ENCODE data around the gene CCDC15.
"Not testable (repeated sequence)": the region's sequence is repeated elsewhere in the genome, so short reads cannot be mapped to it uniquely, and the experiment has no call there.

Gene CCDC15

GRCh38 chr11:125001849-125002248 lies 47.8 kb downstream of the CCDC15 start:
- no peak for DNase-seq (ENCODE audit: extremely low read depth, low read depth)
- no peak for TF ChIP-seq CTCF (IDR thresholded peaks at IDR 0.05; ENCODE audit: low read depth, low read length)

GRCh38 chr11:125005491-125005890 lies 51.5 kb downstream of the CCDC15 start:
- no peak for DNase-seq (ENCODE audit: extremely low read depth, low read depth)
- no peak for TF ChIP-seq CTCF (IDR thresholded peaks at IDR 0.05; ENCODE audit: low read depth, low read length)

GRCh38 chr11:125016413-125016812 lies 62.4 kb downstream of the CCDC15 start:
- TF ChIP-seq CTCF (IDR thresholded peaks at IDR 0.05; ENCODE audit: low read depth, low read length), result no peak
- no peak for DNase-seq (ENCODE audit: extremely low read depth, low read depth)

GRCh38 chr11:125020342-125020741 lies 66.3 kb downstream of the CCDC15 start:
- DNase-seq (ENCODE audit: extremely low read depth, low read depth), result no peak
- no peak for TF ChIP-seq CTCF (IDR thresholded peaks at IDR 0.05; ENCODE audit: low read depth, low read length)

GRCh38 chr11:125022551-125022950 lies 68.5 kb downstream of the CCDC15 start:
- TF ChIP-seq CTCF (IDR thresholded peaks at IDR 0.05; ENCODE audit: low read depth, low read length), result no peak

GRCh38 chr11:125025968-125026367 lies 72.0 kb downstream of the CCDC15 start:
- DNase-seq (ENCODE audit: extremely low read depth, low read depth), result no peak
- no peak for TF ChIP-seq CTCF (IDR thresholded peaks at IDR 0.05; ENCODE audit: low read depth, low read length)

More at GRCh38 chr11:125022551-125022950, 68.5 kb downstream of the CCDC15 start:
- no peak for DNase-seq (ENCODE audit: extremely low read depth, low read depth)

- not testable (repeated sequence) for DNase-seq (ENCODE audit: extremely low read depth, low read depth)
Measured at GRCh38 chr11:125029431-125029830, 75.4 kb downstream of the CCDC15 start.

GRCh38 chr11:125036933-125037332 lies 82.9 kb downstream of the CCDC15 start:
- peak; percentile 29 for DNase-seq (ENCODE audit: extremely low read depth, low read depth)
- no peak for TF ChIP-seq CTCF (IDR thresholded peaks at IDR 0.05; ENCODE audit: low read depth, low read length)
